HG03378 (cell line): Measurements from ENCODE around the gene KCNG3.
"Not testable (repeated sequence)": the region's sequence is repeated elsewhere in the genome, so short reads cannot be mapped to it uniquely, and the experiment has no call there.

Experiments
- ATAC-seq: cut with Tn5 transposase; IDR thresholded peaks from one replicate; pipeline ENCODE4 v1.9.1; 2021; ENCODE audit warnings: mild to moderate bottlenecking, moderate library complexity; ENCODE audit not compliant: unreplicated experiment

KCNG3 gene

GRCh38 chr2:42435628-42436027, 58.2 kb downstream of the KCNG3 start:
- ATAC-seq: no peak

DNA sequence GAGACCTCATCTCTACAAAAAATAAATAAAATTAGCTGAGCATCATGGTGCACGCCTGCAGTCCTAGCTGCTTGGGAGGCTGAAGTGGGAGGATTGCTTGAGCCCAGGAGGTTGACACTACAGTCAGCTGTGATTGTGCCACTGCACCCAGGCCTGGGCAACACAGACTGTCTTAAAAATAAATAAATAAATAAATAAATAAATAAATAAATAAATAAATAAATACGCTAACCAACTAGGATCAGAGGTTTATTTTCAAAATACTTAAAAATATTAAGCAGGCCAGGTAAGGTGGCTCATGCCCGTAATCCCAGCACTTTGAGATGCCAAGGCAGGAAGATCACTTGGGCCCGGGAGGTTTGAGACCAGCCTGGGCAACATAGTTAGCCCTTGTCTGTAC, 63.6 kb downstream of the KCNG3 start:
- ATAC-seq: no peak

DNA sequence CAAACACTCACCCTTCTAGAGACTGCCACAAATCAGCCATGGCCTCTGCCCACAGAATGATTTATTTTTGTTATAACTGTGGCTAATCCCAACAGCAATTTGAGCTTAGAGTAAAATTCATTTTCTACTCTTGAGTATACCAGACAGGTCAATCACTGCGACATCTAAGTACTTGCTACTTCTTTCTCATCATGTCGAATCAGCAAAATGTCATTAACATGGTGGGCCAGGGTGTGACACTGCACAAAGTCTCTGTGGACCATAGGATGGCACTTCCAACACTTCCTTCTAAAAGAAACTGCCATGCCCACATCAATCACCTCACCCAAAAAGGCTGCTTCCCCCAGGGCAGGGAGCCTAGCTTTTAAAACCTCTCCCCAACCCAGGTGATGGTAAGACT, 64.4 kb downstream of the KCNG3 start:
- ATAC-seq: no peak

- no peak for ATAC-seq
Observed at GRCh38 chr2:42425697-42426096, 68.1 kb downstream of the KCNG3 start.

GRCh38 chr2:42424033-42424432, 69.7 kb downstream of the KCNG3 start:
- no peak for ATAC-seq

- no peak for ATAC-seq
Observed at GRCh38 chr2:42421601-42422239, 72.1 kb downstream of the KCNG3 start.

GRCh38 chr2:42421157-42421485, 72.7 kb downstream of the KCNG3 start:
- no peak for ATAC-seq

- ATAC-seq: no peak
Observed at GRCh38 chr2:42414648-42415047, 79.1 kb downstream of the KCNG3 start.

- no peak for ATAC-seq
Observed at GRCh38 chr2:42414158-42414557, 79.6 kb downstream of the KCNG3 start.

DNA sequence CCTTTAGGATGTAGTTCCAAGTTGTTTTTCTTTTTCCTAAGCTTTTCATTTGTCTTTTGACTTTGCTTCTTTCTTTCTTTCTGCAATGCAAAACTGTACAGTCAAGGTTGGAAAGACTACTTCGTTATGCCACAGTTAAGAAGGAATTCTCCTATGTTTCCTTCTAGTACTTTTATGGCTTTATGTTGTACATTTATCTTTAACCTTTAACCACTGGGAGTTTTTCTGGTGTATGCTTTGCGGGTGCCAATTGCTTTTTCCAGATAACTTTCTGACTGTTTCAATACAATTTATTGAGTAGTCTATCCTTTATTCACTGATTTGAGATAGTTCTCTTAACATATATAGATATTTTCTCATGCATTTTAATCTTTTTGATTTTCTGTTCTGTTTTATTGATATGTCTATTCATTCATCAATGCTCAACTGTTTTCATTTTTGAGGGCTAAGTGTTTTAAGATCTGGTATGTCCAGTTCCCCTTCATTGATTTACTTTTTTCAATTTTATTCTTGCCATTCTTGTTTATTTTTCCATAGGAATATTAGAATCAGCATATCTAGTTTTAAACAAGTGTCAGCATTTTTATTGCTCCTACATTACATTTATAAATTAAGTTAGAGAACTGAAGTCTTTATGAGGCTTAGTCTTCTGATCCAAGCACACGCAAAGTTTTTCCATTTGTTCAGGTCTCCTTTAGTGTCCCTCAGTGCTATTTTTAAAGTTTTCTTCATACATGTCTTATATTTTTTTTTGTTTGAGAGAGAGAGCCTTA, 82.9 kb downstream of the KCNG3 start:
- ATAC-seq: no peak

DNA sequence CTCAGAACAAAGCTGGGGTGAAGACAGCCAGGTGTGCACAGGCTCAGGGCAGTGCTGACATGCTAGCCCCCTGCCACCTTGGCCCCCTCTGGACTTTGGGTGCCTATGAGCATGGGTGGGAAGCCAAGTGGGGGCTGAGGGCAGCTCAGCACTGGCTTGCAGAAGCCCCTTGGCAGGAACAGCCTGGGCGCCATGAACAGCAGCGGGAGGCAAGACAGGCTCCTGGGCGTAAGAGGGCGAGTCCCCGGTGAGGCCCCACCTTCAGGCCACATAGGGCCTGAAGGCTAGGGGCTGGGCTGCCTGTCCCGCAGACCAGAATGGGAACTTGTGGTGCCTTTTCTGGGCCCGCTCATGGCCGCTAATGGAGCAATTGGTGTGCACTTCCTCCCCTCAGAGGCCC, 85.8 kb downstream of the KCNG3 start:
- no peak for ATAC-seq

DNA sequence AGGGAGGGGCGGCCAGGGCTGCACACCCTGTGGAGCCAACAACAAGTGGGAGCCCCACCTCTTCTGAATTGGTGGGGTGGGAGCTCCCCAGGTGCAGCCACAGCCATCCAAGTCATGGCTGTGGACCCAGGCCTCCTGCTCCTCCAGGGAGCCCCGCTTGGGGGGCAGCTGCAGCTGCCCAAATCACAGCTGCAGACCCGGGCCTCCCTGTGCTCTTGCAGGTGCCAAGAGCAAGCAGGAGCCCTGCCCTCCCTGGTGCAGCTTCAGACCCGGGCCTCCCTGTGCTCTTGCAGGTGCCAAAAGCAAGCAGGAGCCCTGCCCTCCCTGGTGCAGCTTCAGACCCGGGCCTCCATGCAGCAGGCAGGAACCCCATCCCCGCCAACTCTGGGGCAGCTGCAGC, 86.3 kb downstream of the KCNG3 start:
- ATAC-seq: no peak

- ATAC-seq: no peak
Observed at GRCh38 chr2:42404676-42405075, 89.1 kb downstream of the KCNG3 start.

- no peak for ATAC-seq
Observed at GRCh38 chr2:42401773-42402172, 92.0 kb downstream of the KCNG3 start.

GRCh38 chr2:42398052-42398451, 95.7 kb downstream of the KCNG3 start:
- ATAC-seq: not testable (repeated sequence)

GRCh38 chr2:42393320-42393719, 100.5 kb downstream of the KCNG3 start:
- not testable (repeated sequence) for ATAC-seq

DNA sequence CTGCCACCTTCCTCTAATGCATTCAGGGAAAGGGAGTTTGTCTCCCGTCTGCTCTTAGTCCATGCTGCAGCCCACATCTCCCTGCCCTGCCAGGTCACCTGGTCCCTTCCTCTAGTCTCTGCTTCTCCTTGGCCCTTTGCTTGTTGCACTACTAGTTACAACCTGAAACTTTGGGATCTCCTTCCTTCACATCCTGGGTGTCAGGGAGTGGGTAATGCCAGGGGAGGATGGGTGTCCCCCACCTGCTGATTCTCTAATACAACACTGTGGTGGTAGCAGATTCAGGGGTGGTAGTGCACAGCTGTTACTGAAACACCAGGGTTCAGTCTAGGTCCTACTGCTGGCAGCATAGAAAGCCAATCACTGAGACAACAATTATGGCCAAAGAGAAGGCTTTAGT, 101.6 kb downstream of the KCNG3 start:
- ATAC-seq: no peak
